SK-N-SH treated with all-trans-retinoic acid at 6 μM for 48 hours (cell line): Measurements from ENCODE around the gene PLEKHA8.
A peak's percentile ranks its signal among the peaks of the same experiment; 100 is the strongest.

Experiments used
- ATAC-seq: fragments of 200-7000 bp; cut with Tn5 transposase; 3 replicates; pipeline ENCODE4 v1.9.1; 2020; ENCODE audit warnings: mild to moderate bottlenecking, moderate library complexity
- ARNTL ChIP-seq: fragments of 450-650 bp; formaldehyde crosslinking; IDR thresholded peaks from 2 replicates; pipeline ENCODE4 v1.5.0; 2020; ENCODE audit warnings: low read depth, mild to moderate bottlenecking, moderate library complexity, borderline replicate concordance
- BACH2 ChIP-seq: fragments of 250-450 bp; sonication (Bioruptor Pico); IDR thresholded peaks from 2 replicates; pipeline ENCODE4 v1.9.0; 2021; ENCODE audit warnings: mild to moderate bottlenecking, borderline replicate concordance
- CREB5 ChIP-seq: fragments of 250-450 bp; sonication (Bioruptor Pico); IDR thresholded peaks from 2 replicates; pipeline ENCODE4 v1.5.1; 2020; ENCODE audit warnings: low read depth, mild to moderate bottlenecking, moderate library complexity
- CSDC2 ChIP-seq: fragments of 250-450 bp; sonication (Bioruptor Pico); IDR thresholded peaks from 2 replicates; pipeline ENCODE4 v1.5.0; 2020; ENCODE audit warnings: mild to moderate bottlenecking, moderate library complexity
- GLIS3 ChIP-seq: fragments of 250-450 bp; sonication (Bioruptor Pico); IDR thresholded peaks from 2 replicates; pipeline ENCODE4 v1.5.0; 2020; ENCODE audit warnings: mild to moderate bottlenecking, moderate library complexity
- ISL1 ChIP-seq: fragments of 250-450 bp; sonication (Bioruptor Pico); IDR thresholded peaks from 2 replicates; pipeline ENCODE4 v2.1.2; 2022; ENCODE audit warnings: mild to moderate bottlenecking, moderate library complexity
- OSR1 ChIP-seq: fragments of 250-450 bp; sonication (Bioruptor Pico); IDR thresholded peaks from 2 replicates; pipeline ENCODE4 v1.8.0; 2022; ENCODE audit warnings: moderate library complexity, mild to moderate bottlenecking, inconsistent platforms
- PPARA ChIP-seq: fragments of 250-450 bp; sonication (Bioruptor Pico); IDR thresholded peaks from 2 replicates; pipeline ENCODE4 v1.5.0; 2020; ENCODE audit warnings: mild to moderate bottlenecking, borderline replicate concordance
- RARB ChIP-seq: fragments of 250-450 bp; sonication (Bioruptor Pico); IDR thresholded peaks from 2 replicates; pipeline ENCODE4 v1.8.0; 2021; ENCODE audit warnings: mild to moderate bottlenecking, moderate library complexity
- SNAI2 ChIP-seq: fragments of 250-450 bp; sonication (Bioruptor Pico); IDR thresholded peaks from 2 replicates; pipeline ENCODE4 v1.5.0; 2020; ENCODE audit warnings: mild to moderate bottlenecking, moderate library complexity
- TCF4 ChIP-seq: fragments of 250-450 bp; sonication (Bioruptor Pico); IDR thresholded peaks from 2 replicates; pipeline ENCODE4 v1.8.0; 2021; ENCODE audit warnings: mild to moderate bottlenecking, moderate library complexity, borderline replicate concordance
- TOX ChIP-seq: fragments of 250-450 bp; sonication (Bioruptor Pico); IDR thresholded peaks from 2 replicates; pipeline ENCODE4 v1.8.0; 2021; ENCODE audit warnings: mild to moderate bottlenecking, moderate library complexity, borderline replicate concordance
- TSHZ2 ChIP-seq: fragments of 250-450 bp; sonication (Bioruptor Pico); IDR thresholded peaks from 2 replicates; pipeline ENCODE4 v1.5.0; 2020; ENCODE audit warnings: mild to moderate bottlenecking, moderate library complexity
- ZC3H10 ChIP-seq: fragments of 250-450 bp; sonication (Bioruptor Pico); IDR thresholded peaks from 2 replicates; pipeline ENCODE4 v1.5.1; 2021; ENCODE audit warnings: mild to moderate bottlenecking, moderate library complexity
- ZFP3 ChIP-seq: fragments of 250-450 bp; sonication (Bioruptor Pico); IDR thresholded peaks from 2 replicates; pipeline ENCODE4 v1.5.0; 2020; ENCODE audit warnings: mild to moderate bottlenecking, moderate library complexity
- ZFP30 ChIP-seq: fragments of 450-650 bp; formaldehyde crosslinking; IDR thresholded peaks from 2 replicates; pipeline ENCODE4 v1.5.0; 2022; ENCODE audit warnings: mild to moderate bottlenecking, moderate library complexity
- ZNF565 ChIP-seq: fragments of 450-650 bp; formaldehyde crosslinking; conservative IDR thresholded peaks from 2 replicates; pipeline ENCODE4 v1.5.0; 2020; ENCODE audit warnings: low read depth, mild to moderate bottlenecking, moderate library complexity
- ZNF70 ChIP-seq: fragments of 450-650 bp; formaldehyde crosslinking; IDR thresholded peaks from 2 replicates; pipeline ENCODE4 v1.5.0; 2020; ENCODE audit warnings: mild to moderate bottlenecking, moderate library complexity
- ZNF8 ChIP-seq: fragments of 450-650 bp; formaldehyde crosslinking; IDR thresholded peaks from 2 replicates; pipeline ENCODE4 v1.5.0; 2020; ENCODE audit warnings: mild to moderate bottlenecking, moderate library complexity
- TF ChIP-seq, protein P1 (sequence below): fragments of 250-450 bp; sonication (Bioruptor Pico); IDR thresholded peaks from 2 replicates; pipeline ENCODE4 v1.8.0; 2020; ENCODE audit warnings: mild to moderate bottlenecking, moderate library complexity, borderline replicate concordance
- TF ChIP-seq, protein P2 (sequence below): fragments of 250-450 bp; sonication (Bioruptor Pico); IDR thresholded peaks from 2 replicates; pipeline ENCODE4 v1.5.1; 2021; ENCODE audit warnings: mild to moderate bottlenecking, moderate library complexity

PLEKHA8 gene

GRCh38 chr7:30029696-30030095 is 1.5 kb downstream of the PLEKHA8 start:
- no peak for ATAC-seq
- TF ChIP-seq CREB5 (CRISPR knock-in tag) = no peak
- no peak for TF ChIP-seq ISL1 (CRISPR knock-in tag)
- no peak for TF ChIP-seq TOX (CRISPR knock-in tag)
- no peak for TF ChIP-seq RARB (CRISPR knock-in tag)
- TF ChIP-seq, protein P1, sequence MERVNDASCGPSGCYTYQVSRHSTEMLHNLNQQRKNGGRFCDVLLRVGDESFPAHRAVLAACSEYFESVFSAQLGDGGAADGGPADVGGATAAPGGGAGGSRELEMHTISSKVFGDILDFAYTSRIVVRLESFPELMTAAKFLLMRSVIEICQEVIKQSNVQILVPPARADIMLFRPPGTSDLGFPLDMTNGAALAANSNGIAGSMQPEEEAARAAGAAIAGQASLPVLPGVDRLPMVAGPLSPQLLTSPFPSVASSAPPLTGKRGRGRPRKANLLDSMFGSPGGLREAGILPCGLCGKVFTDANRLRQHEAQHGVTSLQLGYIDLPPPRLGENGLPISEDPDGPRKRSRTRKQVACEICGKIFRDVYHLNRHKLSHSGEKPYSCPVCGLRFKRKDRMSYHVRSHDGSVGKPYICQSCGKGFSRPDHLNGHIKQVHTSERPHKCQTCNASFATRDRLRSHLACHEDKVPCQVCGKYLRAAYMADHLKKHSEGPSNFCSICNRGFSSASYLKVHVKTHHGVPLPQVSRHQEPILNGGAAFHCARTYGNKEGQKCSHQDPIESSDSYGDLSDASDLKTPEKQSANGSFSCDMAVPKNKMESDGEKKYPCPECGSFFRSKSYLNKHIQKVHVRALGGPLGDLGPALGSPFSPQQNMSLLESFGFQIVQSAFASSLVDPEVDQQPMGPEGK = no peak
- no peak for TF ChIP-seq ZC3H10 (CRISPR knock-in tag)
- no peak for TF ChIP-seq CSDC2 (CRISPR knock-in tag)
- TF ChIP-seq, protein P2, sequence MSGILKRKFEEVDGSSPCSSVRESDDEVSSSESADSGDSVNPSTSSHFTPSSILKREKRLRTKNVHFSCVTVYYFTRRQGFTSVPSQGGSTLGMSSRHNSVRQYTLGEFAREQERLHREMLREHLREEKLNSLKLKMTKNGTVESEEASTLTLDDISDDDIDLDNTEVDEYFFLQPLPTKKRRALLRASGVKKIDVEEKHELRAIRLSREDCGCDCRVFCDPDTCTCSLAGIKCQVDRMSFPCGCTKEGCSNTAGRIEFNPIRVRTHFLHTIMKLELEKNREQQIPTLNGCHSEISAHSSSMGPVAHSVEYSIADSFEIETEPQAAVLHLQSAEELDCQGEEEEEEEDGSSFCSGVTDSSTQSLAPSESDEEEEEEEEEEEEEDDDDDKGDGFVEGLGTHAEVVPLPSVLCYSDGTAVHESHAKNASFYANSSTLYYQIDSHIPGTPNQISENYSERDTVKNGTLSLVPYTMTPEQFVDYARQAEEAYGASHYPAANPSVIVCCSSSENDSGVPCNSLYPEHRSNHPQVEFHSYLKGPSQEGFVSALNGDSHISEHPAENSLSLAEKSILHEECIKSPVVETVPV (CRISPR knock-in tag) = no peak
- no peak for TF ChIP-seq OSR1
- no peak for TF ChIP-seq PPARA (CRISPR knock-in tag)
- TF ChIP-seq TCF4 (CRISPR knock-in tag) = no peak
- no peak for TF ChIP-seq ZFP30
- TF ChIP-seq SNAI2 (CRISPR knock-in tag) = no peak
- no peak for TF ChIP-seq BACH2 (CRISPR knock-in tag)
- no peak for TF ChIP-seq TSHZ2 (CRISPR knock-in tag)
- no peak for TF ChIP-seq ZNF70
- TF ChIP-seq GLIS3 = no peak
- TF ChIP-seq ZNF565 (CRISPR knock-in tag) = no peak
- no peak for TF ChIP-seq ZNF8 (CRISPR knock-in tag)

DNA sequence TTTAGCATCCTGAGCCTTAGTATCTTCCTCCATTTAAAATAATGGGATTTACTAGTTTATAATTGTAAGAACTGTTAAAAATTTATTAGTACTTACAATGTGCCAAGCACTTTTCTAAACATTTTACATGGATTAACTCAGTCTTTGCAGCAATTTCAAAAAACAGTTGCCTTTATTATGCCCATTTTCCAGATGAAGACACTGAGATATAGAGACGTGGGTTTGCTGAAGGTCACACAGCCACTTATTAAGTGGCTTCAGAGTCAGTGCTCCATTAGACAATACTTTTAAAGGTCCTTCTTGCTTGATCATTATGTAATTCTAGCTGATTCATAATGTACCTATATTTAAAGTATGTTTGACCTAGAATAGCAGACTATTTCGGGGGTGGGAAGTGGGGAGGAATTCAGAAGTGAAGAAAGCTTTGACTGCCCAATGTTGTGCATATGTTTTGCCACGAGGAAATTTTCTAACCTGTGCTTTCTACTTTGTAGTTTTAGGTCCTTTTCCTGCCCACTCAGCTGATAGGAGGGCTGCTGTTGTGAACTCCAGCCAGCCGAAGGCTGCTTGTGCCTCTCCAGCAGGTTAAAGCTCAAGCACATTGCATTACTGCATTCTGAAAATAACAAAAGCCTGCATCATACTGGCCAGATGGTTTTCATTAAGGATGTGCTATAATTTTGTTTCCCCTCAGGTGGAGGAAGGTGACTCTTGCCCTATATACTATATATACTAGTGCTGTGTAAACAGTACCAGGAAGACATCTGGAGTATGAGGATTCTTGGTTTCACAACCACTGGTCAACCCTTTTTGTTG is 4.3 kb downstream of the PLEKHA8 start:
- TF ChIP-seq ZNF565 (CRISPR knock-in tag) (no peak), SNAI2 (CRISPR knock-in tag) (0 out of 2 replicates have a peak, but pooled peaks have one; percentile 56), TCF4 (CRISPR knock-in tag) (peak; percentile 75; the same call in 1 of the 2 replicates)
- TF ChIP-seq, all 23 proteins: peak for 2
- ATAC-seq = peak; percentile 24

- no peak for TF ChIP-seq ZNF8 (CRISPR knock-in tag)
- ATAC-seq = no peak
Observed at GRCh38 chr7:30034501-30034900, 6.3 kb downstream of the PLEKHA8 start.

DNA sequence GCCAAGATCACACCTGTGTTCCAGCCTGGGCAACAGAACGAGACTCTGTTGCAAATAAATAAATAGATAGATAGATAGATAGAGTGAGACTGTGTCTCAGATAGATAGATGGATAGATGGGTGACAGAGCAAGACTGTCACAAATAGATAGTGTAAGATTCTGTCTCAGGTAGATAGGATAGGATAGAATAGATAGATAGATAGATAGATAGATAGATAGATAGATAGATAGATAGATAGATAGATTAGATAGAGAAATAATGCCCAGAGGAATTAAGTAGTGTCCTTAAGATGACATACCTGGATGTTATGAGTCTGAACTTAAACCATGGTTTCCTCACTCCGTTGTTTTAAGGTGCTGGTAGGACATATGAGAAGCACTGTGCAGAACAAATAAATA is 8.0 kb downstream of the PLEKHA8 start:
- ATAC-seq = no peak
- TF ChIP-seq OSR1 = no peak
- no peak for TF ChIP-seq ZFP3
- TF ChIP-seq SNAI2 (CRISPR knock-in tag) = no peak
- no peak for TF ChIP-seq ZFP30
- no peak for TF ChIP-seq ARNTL (CRISPR knock-in tag)
- TF ChIP-seq TOX (CRISPR knock-in tag) = no peak
